Spleen (tissue), 7 donors: ENCODE measurements around the gene FZD4.

ENCODE experiments used
- POLR2A ChIP-seq, 3 donors: fragments of 450-650 bp; IDR thresholded peaks; one replicate each; pipeline ENCODE4 v1.5.1; 2017; ENCODE audit warnings: antibody characterized with exemption in 3 of 3, mild to moderate bottlenecking in 1 of 3
- POLR2AphosphoS5 ChIP-seq, 3 donors: sonication (generic); formaldehyde crosslinking; IDR thresholded peaks; one replicate each; pipeline ENCODE4 v1.5.1; 2017; ENCODE audit warnings: antibody characterized with exemption in 3 of 3
- TF ChIP-seq, protein P1 (sequence below), 11 experiments: fragments of 200-600 bp in 7 of 11; fragments of 450-650 bp in 4 of 11; sonication (generic) in 4 of 11; IDR thresholded peaks in 8 of 11; conservative IDR thresholded peaks in 3 of 11; 1 replicate in 7 of 11; 2 replicates in 4 of 11; pipeline versions ENCODE4 v1.4.0 to v1.8.0; 2016 to 2021; ENCODE audit warnings: antibody characterized with exemption in 11 of 11, inconsistent platforms in 4 of 11, mild to moderate bottlenecking in 1 of 11
- donor health status: DM: no; HTN: no; CAD: no; lungs with moderate emphysema.
- donor health status: DM: no; HTN: no; CAD: no.
- donor health status: DM: no; HTN: no; CAD: no.

DNA sequence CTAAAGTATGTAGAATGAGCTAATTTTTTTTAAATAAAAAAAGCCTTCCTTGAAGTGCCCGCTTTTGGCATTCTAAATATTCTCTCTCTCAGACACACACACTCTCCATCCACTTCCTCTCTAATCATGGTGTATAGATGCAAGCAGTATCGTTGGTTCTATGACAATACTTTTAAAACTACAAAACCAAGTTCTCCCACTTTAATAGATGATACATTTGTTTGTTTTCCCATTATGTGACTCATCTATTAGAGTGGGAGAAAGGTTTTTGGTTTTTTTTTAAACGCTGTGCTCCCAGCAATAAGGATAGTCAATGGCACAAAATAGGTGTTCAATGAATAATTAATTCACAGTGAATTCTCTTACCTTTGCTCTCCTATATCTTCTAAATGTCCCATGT, 44.6 kb downstream of the FZD4 start:
- TF ChIP-seq, protein P1, sequence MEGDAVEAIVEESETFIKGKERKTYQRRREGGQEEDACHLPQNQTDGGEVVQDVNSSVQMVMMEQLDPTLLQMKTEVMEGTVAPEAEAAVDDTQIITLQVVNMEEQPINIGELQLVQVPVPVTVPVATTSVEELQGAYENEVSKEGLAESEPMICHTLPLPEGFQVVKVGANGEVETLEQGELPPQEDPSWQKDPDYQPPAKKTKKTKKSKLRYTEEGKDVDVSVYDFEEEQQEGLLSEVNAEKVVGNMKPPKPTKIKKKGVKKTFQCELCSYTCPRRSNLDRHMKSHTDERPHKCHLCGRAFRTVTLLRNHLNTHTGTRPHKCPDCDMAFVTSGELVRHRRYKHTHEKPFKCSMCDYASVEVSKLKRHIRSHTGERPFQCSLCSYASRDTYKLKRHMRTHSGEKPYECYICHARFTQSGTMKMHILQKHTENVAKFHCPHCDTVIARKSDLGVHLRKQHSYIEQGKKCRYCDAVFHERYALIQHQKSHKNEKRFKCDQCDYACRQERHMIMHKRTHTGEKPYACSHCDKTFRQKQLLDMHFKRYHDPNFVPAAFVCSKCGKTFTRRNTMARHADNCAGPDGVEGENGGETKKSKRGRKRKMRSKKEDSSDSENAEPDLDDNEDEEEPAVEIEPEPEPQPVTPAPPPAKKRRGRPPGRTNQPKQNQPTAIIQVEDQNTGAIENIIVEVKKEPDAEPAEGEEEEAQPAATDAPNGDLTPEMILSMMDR (IDR thresholded peaks at IDR 0.05 in 8 of 11, conservative IDR thresholded peaks at IDR 0.05 in 3 of 11) = no peak
- TF ChIP-seq POLR2A (IDR thresholded peaks at IDR 0.05) (no peak), POLR2AphosphoS5 (IDR thresholded peaks at IDR 0.05) (no peak)
